Stimulated activated CD8-positive, alpha-beta memory T cell treated with anti-CD3 and anti-CD28 coated beads, Interleukin-15, amount 100 ng/mL, for 48 hours (primary cell): Measurements from ENCODE around the gene RFX3.

Experiments
- DNase-seq, 2 donors: peaks; one replicate each; pipeline ENCODE4 v3.0.0-alpha.2; 2020; ENCODE audit warnings: low read depth in 2 of 2

Gene RFX3

GRCh38 chr9:3525836-3526164, at the start of gene RFX3:
Gene RFX3 (minus strand): TSS chr9:3526001. CDS start chr9:3395588, 130,413 bp downstream.
- peak; percentile 88 to 89 for DNase-seq

GRCh38 chr9:3571500-3571899, 45.7 kb upstream of the RFX3 start:
- DNase-seq: no peak

- DNase-seq: no peak
These were observed 43.7 kb upstream of the RFX3 start for GRCh38 chr9:3569529-3569928.

GRCh38 chr9:3567988-3568387, 42.2 kb upstream of the RFX3 start:
- DNase-seq: no peak

- no peak for DNase-seq
These were observed 27.4 kb upstream of the RFX3 start for GRCh38 chr9:3553076-3553765.

- DNase-seq: no peak
These were observed 23.4 kb upstream of the RFX3 start for GRCh38 chr9:3549225-3549624.

- no peak for DNase-seq
These were observed 22.8 kb upstream of the RFX3 start for GRCh38 chr9:3548648-3549047.

GRCh38 chr9:3541206-3541605, 15.4 kb upstream of the RFX3 start:
- DNase-seq: no peak

- DNase-seq: no peak
These were observed 9.0 kb upstream of the RFX3 start for GRCh38 chr9:3534614-3535404.

- no peak for DNase-seq
These were observed 6.4 kb upstream of the RFX3 start for GRCh38 chr9:3532158-3532557.

- peak; percentile 45 to 55 for DNase-seq
These were observed 2.6 kb upstream of the RFX3 start for GRCh38 chr9:3528451-3528850.

GRCh38 chr9:3526997-3527940, 1.5 kb upstream of the RFX3 start:
- DNase-seq: no peak

- DNase-seq: peak; percentile 82 to 83
These were observed 580 bp upstream of the RFX3 start for GRCh38 chr9:3526165-3526996.

GRCh38 chr9:3525096-3525835, 535 bp downstream of the RFX3 start:
- DNase-seq: no peak

- no peak for DNase-seq
These were observed 3.8 kb downstream of the RFX3 start for GRCh38 chr9:3521966-3522365.

- DNase-seq: no peak
These were observed 5.2 kb downstream of the RFX3 start for GRCh38 chr9:3520564-3520963.

GRCh38 chr9:3517377-3518048, 8.3 kb downstream of the RFX3 start:
- no peak for DNase-seq

- no peak for DNase-seq
These were observed 9.0 kb downstream of the RFX3 start for GRCh38 chr9:3516667-3517330.

GRCh38 chr9:3515405-3515804, 10.4 kb downstream of the RFX3 start:
- no peak for DNase-seq

GRCh38 chr9:3514786-3515185, 11.0 kb downstream of the RFX3 start:
- no peak for DNase-seq
